ENCODE data around the gene PIM1.

PIM1 gene

GRCh38 chr6:37138856-37139229 is 31.1 kb upstream of the PIM1 start:
- DNase-seq = no peak

GRCh38 chr6:37139230-37139962 is 30.6 kb upstream of the PIM1 start:
- no peak for DNase-seq

DNA sequence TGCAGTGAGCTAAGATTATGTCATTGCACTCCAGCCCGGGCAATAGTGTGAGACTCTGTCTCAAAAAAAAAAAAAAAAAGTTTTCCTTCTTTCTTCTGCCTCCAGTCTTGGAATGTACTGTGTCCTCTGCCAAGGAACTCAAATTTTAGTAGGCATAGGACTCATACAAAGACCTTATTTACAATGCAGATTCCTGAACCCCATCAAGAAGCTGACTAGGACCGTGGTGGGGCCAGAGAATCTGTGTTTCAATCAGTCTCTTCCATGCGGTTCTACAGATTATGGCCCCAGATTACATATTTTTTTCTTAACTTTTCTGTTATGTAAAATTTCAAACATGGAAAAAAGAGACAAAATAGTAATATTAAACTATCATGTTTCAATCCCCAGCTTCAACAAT is 29.8 kb upstream of the PIM1 start:
- no peak for DNase-seq

GRCh38 chr6:37141281-37142049 is 28.5 kb upstream of the PIM1 start:
- DNase-seq = no peak

- no peak for DNase-seq
These were observed 27.8 kb upstream of the PIM1 start for GRCh38 chr6:37142050-37142614.

- no peak for DNase-seq
These were observed 26.4 kb upstream of the PIM1 start for GRCh38 chr6:37143585-37143984.

- DNase-seq = no peak
These were observed 24.5 kb upstream of the PIM1 start for GRCh38 chr6:37145443-37145842.

GRCh38 chr6:37146735-37147157 is 23.2 kb upstream of the PIM1 start:
- no peak for DNase-seq

GRCh38 chr6:37149745-37150144 is 20.2 kb upstream of the PIM1 start:
- no peak for DNase-seq

DNA sequence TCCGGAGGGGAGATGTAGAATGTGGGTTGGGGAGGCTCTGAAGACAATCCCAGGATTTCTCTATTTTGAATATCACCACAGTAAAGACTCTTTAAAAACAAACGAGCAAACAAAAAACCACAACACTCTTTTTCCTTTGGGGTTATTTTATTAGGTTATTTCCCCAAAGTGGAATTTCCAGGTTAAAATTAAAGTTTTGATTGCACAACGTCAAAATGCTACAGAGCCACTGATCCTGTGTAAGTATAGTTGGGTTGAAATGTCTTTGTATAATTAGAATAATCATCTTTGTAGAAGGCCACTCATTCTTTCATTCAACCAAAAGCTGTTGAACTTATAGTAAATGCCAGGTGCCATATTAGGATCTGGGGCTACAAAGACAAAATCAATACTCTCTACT is 19.6 kb upstream of the PIM1 start:
- no peak for DNase-seq

DNA sequence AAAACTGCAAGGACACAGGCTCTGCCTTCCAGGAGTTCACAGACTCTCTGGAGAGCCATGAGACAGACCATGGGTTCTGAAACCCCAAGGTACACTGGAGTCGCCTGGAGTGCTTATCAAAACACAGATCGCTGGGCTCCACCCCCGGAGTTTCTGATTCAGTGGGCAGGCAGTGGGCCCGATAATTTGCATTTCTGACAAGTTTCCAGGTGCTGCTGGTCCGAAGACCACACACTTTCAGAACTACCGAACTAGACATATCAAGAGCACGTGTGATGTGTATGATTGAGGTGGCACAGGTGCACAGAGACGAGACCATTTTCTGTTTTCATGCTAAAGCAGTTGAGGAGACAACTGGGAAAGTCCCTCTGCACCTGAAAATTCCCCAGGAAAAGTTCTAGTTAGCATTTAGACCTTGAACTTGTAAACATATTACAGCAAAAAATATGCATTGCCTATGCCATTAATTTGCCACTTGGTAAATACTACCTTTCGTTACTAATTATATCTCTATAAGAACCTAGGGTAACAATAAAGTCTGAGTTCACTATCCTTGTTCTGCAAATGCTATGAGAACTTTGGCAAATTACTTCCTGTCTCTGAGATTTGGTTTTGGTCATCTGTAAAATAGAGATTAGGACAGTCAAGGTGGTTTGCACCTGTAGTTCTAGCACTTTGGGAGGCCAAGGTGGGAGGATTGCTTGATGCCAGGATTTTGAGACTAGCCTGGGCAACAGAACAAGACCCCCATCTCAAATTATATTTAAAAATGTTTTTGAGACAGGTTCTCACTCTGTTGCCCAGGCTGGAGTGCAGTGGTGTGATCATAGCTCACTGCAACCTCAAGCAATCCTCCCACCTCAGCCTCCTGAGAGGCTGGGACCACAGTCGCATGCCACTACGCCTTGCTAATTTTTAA is 14.3 kb upstream of the PIM1 start:
- peak; percentile 73 for DNase-seq

- DNase-seq = no peak
These were observed 11.4 kb upstream of the PIM1 start for GRCh38 chr6:37158508-37158907.

- no peak for DNase-seq
These were observed 8.8 kb upstream of the PIM1 start for GRCh38 chr6:37160922-37161778.

- no peak for DNase-seq
These were observed 7.2 kb upstream of the PIM1 start for GRCh38 chr6:37162740-37163139.

DNA sequence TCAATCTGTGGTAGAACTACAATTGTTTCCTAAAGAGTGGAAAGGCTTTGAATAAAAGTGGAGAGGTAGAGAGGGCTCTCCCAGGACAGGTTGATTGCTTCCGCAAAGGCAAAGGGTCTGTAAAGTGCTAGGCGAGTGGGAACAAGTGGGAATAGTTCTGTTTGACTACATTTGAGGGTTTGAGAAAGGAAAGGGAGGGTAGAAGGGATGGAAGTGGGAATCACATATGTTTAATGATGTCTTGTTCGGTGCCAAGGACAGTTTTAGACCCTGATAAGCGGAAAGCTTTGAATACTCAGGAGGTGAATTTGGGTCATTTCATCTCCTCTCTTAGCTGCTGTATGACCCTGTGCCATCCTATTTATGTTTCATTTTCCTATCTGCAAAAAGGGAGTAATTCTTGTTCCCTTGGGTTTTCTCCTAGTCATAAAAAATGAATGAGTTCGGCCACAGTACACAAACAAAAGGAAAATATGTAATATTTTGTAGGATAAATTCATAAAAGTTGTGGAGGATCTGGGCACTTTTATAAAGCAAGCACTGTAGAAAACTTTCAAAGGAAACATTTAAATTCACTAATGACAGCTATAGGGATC is 1.7 kb upstream of the PIM1 start:
- no peak for DNase-seq

- DNase-seq = no peak
These were observed 999 bp upstream of the PIM1 start for GRCh38 chr6:37168811-37169495.

- DNase-seq = peak; percentile 85
These were observed 585 bp downstream of the PIM1 start for GRCh38 chr6:37170273-37171200.

- DNase-seq = peak; percentile 80
These were observed 1.4 kb downstream of the PIM1 start for GRCh38 chr6:37171201-37171969.
